Peyer's patch (tissue), 4 donors: Measurements from ENCODE around the gene TOMT.

Source experiments
- POLR2A ChIP-seq, 2 donors: fragments of 450-650 bp; IDR thresholded peaks; one replicate each; pipeline ENCODE4 v1.5.1; 2017; ENCODE audit warnings: antibody characterized with exemption in 2 of 2, mild to moderate bottlenecking in 2 of 2, moderate library complexity in 2 of 2
- TF ChIP-seq, protein P1 (sequence below), 6 experiments: fragments of 450-650 bp in 4 of 6; fragments of 200-600 bp in 2 of 6; sonication (generic) in 1 of 6; IDR thresholded peaks; one replicate each; pipeline ENCODE4 v1.5.1; 2017 to 2019; ENCODE audit warnings: antibody characterized with exemption in 6 of 6, mild to moderate bottlenecking in 3 of 6, moderate library complexity in 1 of 6

DNA sequence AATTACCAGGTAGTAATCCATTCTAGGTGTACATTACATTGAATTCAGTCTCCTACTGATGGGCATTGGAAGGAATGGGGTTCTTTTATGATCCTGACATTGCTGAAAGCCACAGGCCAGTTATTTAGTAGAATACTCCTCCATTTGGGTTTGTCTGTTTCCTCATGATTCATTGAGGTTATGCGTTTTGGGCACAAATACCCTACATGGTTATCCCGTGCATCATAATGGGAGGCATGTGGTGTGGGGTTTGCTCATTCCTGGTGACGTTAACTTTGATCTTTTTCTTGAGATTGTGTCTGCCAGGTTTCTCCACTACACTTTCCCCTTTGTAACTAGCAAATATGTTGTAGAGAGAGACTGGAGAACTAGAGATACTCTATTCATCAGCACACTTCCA is 35.3 kb downstream of the TOMT start:
- TF ChIP-seq, protein P1, sequence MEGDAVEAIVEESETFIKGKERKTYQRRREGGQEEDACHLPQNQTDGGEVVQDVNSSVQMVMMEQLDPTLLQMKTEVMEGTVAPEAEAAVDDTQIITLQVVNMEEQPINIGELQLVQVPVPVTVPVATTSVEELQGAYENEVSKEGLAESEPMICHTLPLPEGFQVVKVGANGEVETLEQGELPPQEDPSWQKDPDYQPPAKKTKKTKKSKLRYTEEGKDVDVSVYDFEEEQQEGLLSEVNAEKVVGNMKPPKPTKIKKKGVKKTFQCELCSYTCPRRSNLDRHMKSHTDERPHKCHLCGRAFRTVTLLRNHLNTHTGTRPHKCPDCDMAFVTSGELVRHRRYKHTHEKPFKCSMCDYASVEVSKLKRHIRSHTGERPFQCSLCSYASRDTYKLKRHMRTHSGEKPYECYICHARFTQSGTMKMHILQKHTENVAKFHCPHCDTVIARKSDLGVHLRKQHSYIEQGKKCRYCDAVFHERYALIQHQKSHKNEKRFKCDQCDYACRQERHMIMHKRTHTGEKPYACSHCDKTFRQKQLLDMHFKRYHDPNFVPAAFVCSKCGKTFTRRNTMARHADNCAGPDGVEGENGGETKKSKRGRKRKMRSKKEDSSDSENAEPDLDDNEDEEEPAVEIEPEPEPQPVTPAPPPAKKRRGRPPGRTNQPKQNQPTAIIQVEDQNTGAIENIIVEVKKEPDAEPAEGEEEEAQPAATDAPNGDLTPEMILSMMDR (IDR thresholded peaks at IDR 0.05): no peak
- TF ChIP-seq POLR2A (IDR thresholded peaks at IDR 0.05): no peak
